Activated CD8-positive, alpha-beta T cell treated with anti-CD3 and anti-CD28 coated beads for 36 hours (primary cell): Measurements from ENCODE around the gene WLS. TPM values are rescaled to one million over a fixed set of nuclear protein-coding genes. Genes with fewer than 3 reads are reported as not detected.

Experiments
- ATAC-seq: fragments of 200-7000 bp; cut with Tn5 transposase; one replicate; pipeline ENCODE4 v1.10.0; 2021; ENCODE audit warnings: mild to moderate bottlenecking, moderate library complexity
- CTCF ChIA-PET: fragments of 350-600 bp; sonication (Branson Sonifier 250); formaldehyde crosslinking; loops from one replicate; lab custom pipeline; 2021; ENCODE audit warnings: antibody characterized with exemption; lab: Charles Lee
- POLR2A ChIA-PET: fragments of 350-600 bp; sonication (Branson Sonifier 250); formaldehyde crosslinking; loops from one replicate; lab custom pipeline; 2021; ENCODE audit warnings: antibody characterized with exemption; lab: Charles Lee
- DNase-seq: peaks from one replicate; pipeline ENCODE4 v3.0.0-alpha.2; 2020
- H3K27ac Mint-ChIP-seq: one replicate; pipeline ENCODE4 v1.8.0; 2021; ENCODE audit warnings: mild to moderate bottlenecking, mixed read lengths
- H3K27me3 Mint-ChIP-seq: one replicate; pipeline ENCODE4 v1.8.0; 2021; ENCODE audit warnings: mixed read lengths
- H3K36me3 Mint-ChIP-seq: one replicate; pipeline ENCODE4 v1.8.0; 2021; ENCODE audit warnings: low read depth, mixed read lengths
- H3K4me1 Mint-ChIP-seq: one replicate; pipeline ENCODE4 v1.8.0; 2021; ENCODE audit warnings: low read depth, mixed read lengths
- H3K4me3 Mint-ChIP-seq: one replicate; pipeline ENCODE4 v1.8.0; 2021; ENCODE audit warnings: mild to moderate bottlenecking, moderate library complexity, mixed read lengths
- H3K9me3 Mint-ChIP-seq: one replicate; pipeline ENCODE4 v1.8.0; 2021; ENCODE audit warnings: mixed read lengths
- intact Hi-C: fragments of 100-400 bp; cut with micrococcal nuclease; formaldehyde crosslinking; loops from one replicate; pipeline ENCODE4 v1.10.0; 2022
- total RNA-seq, 2 experiments: library from RNA; stranded (reverse); gene quantifications; one replicate each; pipeline ENCODE4 v1.2.3, GENCODE V29; 2021
- TF ChIP-seq, protein P1 (sequence below): fragments of 200-600 bp; IDR thresholded peaks from one replicate; pipeline ENCODE4 v1.8.0; 2022; ENCODE audit warnings: antibody characterized with exemption, mild to moderate bottlenecking

The WLS gene
- total RNA-seq, 2 experiments from 2014 or later: not detected

DNA sequence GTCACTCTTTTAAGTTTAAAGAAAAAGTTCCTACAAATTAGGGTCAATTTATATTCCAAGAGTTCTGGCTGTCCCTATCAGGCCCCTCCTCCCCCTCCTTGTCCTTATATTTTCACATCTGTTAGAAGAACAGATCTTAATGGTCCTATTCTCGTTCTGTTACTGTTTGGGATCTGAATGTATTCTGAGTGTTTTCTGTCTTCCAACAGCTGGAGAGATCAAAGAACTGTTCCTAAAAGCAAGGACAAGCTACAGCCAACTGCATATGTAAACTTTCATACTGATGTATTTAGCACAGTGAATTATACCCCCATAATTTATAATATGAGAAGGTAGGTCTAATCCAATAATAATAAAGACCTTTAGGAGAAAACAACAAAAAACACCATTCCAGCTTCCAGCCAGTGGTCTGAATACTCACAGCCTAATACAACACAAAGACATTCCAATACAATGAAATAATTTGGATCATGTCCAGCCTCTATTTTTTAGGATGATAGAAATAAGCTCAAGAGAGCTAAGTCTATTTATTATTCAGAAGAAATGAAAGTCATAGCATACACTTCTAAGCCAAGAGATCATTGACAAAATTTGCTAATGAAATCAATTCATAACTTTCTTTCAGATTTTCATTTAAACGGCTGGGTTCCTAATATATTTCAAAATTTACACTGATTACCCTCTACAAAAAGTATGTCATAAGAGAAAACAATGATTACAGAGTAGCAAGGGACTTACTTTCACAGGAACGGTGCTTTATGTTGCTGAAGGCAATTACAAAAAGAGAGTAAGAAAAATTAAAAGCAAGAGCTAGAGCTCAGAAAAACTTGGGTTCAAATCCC is 25.3 kb downstream of the WLS start:
- no peaks in the 10 kb centered on the region for H3K36me3 Mint-ChIP-seq
- H3K27ac Mint-ChIP-seq: no peak overlapping the region
- ATAC-seq (no peak), DNase-seq (no peak)
- H3K4me3 Mint-ChIP-seq: no peak overlapping the region
- CTCF ChIA-PET: interaction anchor here (0.6 to 1.3 kb wide), 2 partner anchors 14 to 1933 kb away, joined by 3 read pairs; no protein-coding TSS in a partner anchor
- H3K9me3 Mint-ChIP-seq: no peaks in the 10 kb centered on the region
- no peaks in the 10 kb centered on the region for H3K27me3 Mint-ChIP-seq
- POLR2A ChIA-PET: no interaction called here
- intact Hi-C loops: no loop called here
- TF ChIP-seq, protein P1, sequence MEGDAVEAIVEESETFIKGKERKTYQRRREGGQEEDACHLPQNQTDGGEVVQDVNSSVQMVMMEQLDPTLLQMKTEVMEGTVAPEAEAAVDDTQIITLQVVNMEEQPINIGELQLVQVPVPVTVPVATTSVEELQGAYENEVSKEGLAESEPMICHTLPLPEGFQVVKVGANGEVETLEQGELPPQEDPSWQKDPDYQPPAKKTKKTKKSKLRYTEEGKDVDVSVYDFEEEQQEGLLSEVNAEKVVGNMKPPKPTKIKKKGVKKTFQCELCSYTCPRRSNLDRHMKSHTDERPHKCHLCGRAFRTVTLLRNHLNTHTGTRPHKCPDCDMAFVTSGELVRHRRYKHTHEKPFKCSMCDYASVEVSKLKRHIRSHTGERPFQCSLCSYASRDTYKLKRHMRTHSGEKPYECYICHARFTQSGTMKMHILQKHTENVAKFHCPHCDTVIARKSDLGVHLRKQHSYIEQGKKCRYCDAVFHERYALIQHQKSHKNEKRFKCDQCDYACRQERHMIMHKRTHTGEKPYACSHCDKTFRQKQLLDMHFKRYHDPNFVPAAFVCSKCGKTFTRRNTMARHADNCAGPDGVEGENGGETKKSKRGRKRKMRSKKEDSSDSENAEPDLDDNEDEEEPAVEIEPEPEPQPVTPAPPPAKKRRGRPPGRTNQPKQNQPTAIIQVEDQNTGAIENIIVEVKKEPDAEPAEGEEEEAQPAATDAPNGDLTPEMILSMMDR: no peak
- no peaks in the 10 kb centered on the region for H3K4me1 Mint-ChIP-seq

DNA sequence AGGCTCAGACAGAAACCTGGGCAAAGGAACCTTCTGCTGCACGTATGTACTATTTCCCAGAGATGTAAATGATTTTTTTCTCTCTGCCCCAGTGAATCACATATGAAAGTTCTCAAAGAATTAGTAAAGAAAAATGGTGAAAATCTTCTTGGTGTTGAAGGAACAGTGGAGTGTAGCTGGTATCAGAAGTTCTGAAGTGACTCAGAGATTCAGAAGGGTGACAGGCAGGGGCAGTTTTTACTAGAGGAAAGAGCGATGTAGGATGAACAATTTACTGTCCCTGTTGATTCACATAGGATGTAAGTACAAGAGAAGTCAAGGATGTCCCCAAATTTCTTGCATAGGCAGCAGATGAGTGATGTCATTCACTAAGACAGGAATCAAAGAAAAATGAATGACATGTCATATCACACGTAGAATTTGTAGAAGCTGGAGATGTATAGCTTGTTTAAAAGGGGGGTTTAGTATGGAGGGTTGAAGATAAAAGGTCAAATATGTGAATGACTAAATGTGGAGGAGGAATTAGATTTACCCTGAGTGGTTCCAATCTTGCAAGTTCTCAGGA is 26.4 kb downstream of the WLS start:
- TF ChIP-seq, protein P1: no peak
- Mint-ChIP-seq H3K4me1 (no peaks in the 10 kb centered on the region), H3K9me3 (no peaks in the 10 kb centered on the region), H3K27ac (no peak overlapping the region), H3K4me3 (no peak overlapping the region), H3K27me3 (no peaks in the 10 kb centered on the region), H3K36me3 (no peaks in the 10 kb centered on the region)
- ATAC-seq (no peak), DNase-seq (no peak)
- intact Hi-C loops: no loop called here
- POLR2A ChIA-PET: no interaction called here
- CTCF ChIA-PET: interaction anchor here (0.6 kb wide), 1 partner anchor 1932 kb away, joined by 3 read pairs; no protein-coding TSS in a partner anchor

DNA sequence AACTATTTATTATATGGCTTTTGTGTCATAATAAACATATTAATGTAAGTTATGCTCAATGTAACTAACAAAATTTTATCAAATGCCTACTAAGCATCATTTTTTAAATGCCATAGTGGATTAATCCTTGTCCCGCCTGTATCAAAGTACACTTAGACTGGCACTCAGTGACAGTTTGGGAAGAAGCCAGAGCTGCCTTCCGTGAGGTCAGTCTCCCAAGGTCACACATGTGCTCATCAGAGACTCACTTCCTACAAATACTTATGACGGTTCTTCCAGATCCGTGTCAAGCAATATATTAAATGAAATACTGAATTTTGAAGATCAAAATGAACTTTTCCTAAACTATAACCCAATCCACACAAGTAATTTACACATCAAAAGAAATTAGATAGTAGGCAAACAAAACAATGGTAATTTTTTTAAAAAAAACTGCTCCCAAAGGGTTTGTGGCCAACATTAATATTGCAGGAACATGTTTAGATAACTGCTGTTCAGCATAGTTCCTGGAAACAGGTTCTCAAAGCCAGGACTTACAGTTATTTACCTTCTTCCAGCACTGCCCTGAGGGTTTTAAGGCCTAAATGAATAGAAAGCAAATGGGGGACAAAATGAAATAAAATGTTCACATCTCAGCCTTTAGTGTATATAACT is 27.2 kb downstream of the WLS start:
- Mint-ChIP-seq H3K4me3 (no peak overlapping the region), H3K36me3 (no peaks in the 10 kb centered on the region), H3K9me3 (no peaks in the 10 kb centered on the region), H3K27ac (no peak overlapping the region), H3K4me1 (no peaks in the 10 kb centered on the region), H3K27me3 (no peaks in the 10 kb centered on the region)
- DNase-seq (no peak), ATAC-seq (no peak)
- intact Hi-C loops: no loop called here
- TF ChIP-seq, protein P1: no peak
- ChIA-PET POLR2A (no interaction called here), CTCF (no interaction called here)

DNA sequence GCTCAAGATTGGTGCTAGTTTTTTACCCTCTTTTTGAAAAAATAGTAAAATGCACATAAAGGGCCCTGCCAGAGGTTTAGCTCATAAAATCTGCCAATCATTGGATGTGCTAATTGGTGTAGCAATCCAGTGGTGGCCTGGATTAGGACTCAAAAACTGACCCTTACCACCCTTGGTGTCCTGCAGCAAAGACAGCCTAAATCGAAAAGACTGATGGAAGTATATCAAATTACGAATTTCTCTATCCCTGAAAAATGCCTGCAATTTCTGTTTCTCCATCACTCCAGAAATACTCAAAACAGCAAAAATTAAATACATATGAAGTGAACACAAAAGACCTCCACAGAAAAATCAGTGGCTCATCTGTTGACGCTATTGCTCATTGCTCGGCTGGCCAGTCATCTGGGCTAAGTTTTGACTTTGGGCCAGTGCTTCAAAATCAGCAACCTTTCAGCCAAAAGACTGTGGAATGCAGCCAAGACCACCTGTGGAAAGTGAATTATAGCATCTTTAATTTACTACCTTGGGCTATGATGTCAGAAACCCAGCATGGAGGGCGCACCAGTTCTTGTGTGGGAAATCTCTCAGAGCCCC is 30.0 kb downstream of the WLS start:
- DNase-seq: no peak
- Mint-ChIP-seq H3K27me3 (no peaks in the 10 kb centered on the region), H3K9me3 (no peaks in the 10 kb centered on the region), H3K36me3 (no peaks in the 10 kb centered on the region), H3K27ac (no peak overlapping the region), H3K4me1 (no peaks in the 10 kb centered on the region), H3K4me3 (no peak overlapping the region)
- intact Hi-C loops: no loop called here
- ChIA-PET CTCF (no interaction called here), POLR2A (no interaction called here)
- TF ChIP-seq, protein P1: no peak
- ATAC-seq: no peak
